Measurements from ENCODE around the gene CLSTN2.
"Not testable (repeated sequence)": the region's sequence is repeated elsewhere in the genome, so short reads cannot be mapped to it uniquely, and the experiment has no call there.

The CLSTN2 gene

DNA sequence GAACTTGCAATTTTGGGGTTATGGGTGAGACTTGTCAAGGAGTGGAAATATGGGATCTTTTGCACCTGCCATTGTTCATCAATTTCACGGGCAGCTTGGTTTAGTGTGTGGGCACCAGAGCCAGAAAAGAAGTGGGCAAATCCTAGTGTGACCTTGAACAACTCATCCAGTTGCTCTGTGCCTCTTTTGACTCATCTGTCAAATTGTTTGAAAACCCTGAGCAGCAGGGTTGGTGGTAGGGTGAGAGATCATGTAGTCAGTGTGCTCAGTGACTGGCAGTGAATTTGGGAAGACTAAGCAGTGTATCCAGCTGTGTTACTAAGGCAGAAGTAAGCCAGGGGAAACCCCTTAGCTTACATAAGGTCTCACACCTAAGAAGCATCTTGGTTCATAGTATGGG, 449.9 kb downstream of the CLSTN2 start:
- no peak for DNase-seq (ENCODE audit: low spot score)

GRCh38 chr3:140386357-140387100, 451.5 kb downstream of the CLSTN2 start:
- DNase-seq (ENCODE audit: low spot score), result no peak

DNA sequence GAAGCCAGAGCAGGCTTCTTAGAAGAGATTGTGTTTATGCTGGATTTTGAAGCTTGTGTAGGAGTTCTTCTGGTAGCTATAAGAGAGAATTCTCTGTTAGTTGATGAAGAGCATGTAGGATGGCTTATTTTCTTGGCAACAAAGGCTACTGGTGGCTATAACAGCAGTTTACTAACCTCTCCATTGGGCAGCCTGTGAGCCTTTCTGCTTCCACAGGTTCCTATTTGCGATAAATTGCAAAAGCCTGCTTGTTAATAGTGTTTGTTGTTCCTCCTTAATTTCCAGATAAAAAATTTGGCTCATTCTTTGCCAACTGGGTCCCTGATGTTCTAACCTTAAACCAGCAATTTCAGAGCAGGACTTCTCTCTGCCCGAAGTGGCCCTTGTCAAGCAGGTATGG, 452.3 kb downstream of the CLSTN2 start:
- no peak for DNase-seq (ENCODE audit: low spot score)

- DNase-seq (ENCODE audit: low spot score), result no peak
Measured at GRCh38 chr3:140388202-140388922, 453.4 kb downstream of the CLSTN2 start.

DNA sequence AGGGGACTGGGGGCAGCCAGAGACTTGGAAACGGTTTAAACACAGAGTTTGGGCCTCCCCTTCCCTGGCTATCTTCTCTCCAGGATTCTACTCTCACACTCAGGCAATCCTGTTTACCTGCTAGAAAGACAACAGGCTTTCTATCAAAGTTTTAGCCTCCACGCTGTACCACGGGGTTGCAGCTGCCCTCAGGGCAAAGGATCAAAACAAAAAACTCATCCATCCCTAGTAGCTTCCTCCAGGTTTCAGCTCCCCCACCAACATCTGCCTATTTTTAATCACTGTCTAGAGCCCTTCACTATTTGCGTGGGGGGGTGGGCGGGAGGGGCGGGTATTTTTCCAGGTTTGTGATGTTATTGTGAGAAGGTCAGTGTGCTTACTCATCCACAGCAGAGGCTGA, 456.1 kb downstream of the CLSTN2 start:
- DNase-seq (ENCODE audit: low spot score), result no peak

DNA sequence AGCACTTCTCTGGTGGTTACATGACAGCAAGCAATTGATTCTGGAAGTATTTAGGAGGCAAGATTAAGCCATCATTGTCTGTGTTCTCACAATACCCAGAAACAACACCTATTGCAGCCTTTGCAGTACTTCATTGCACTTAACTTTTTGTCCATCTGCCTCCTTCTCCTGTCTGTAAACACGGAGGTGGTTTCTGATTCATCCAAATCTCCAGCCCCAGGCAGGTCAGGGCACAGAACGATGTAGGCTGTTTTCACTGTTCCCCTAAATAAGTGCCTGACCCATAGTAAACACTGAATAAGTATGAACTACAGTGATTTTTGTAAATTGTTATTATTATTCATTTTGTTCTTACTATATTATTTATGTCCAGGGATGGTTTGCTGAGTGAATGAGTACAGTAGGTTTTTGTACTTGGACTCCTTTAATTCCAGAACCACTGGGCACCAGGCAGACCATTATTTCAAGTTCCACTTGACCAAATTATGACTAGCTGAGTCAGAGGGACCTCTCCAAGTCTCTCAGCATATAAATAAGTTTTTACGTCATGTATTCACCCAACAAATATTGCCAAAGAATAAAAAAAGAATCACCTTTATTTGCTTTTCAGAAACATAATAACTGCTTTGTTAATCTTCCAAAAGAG, 459.6 kb downstream of the CLSTN2 start:
- DNase-seq (ENCODE audit: low spot score), result no peak

DNA sequence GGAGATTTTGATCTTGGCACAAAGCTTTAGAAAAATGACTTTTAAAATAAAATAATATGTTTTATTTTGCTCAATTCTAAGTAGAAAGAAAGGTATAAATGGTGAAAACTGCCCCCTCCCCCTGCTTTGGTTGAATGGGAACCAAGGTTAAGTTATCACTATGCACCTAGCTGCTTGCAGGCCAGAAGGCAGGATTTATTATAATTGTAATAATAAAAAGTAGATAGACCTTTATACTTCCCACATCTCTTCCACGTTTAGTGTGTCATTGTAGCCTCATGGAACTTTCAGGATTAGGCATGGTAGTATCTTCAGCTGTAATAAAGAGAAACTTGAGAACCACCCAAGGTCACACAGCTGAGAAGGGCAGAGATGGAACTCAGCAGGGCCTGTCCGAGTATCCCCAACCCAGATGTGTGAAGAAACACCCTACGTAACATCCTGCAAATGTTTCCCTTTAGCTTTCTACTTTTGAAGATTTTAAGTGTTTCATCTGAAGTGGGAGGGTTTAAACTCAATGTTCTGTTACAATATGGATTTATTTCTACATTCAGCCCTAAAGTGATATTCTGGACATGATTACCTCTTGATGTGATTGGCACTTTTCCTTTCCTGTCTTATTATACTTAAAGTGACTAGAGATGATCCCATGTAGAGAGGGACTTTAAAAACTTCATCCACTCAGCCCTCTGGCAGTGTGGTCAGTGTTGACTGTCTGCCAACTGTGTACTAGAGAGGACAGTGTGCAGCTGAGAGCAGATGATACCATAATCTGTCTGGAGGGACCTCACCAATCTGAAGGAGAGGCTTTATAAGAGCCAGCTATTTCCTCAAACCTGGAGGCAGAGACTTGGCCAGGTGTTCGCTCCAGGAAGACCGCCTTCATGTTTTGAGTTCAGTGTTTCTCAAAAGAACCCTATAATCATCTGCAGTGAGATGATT, 460.4 kb downstream of the CLSTN2 start:
- DNase-seq (ENCODE audit: low spot score), result no peak

GRCh38 chr3:140396110-140396509, 461.1 kb downstream of the CLSTN2 start:
- DNase-seq (ENCODE audit: low spot score), result no peak

DNA sequence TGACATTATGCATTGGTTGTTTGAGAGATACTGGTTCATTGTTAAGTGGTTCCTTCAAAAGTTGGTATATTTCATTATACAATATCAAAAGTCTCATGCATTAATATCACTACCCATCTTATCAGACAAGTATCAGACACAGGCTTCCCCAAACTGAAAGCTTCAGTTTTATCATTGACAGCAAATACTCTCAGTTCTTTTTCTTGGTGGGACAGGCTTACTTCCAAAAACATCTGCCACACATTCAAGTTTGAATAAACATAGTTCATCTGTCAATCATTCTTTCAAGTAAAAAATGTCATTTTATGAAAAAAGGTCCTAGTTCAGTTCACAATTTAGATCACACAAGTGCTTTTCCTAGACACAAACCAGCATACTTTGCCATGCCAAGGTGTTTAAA, 462.9 kb downstream of the CLSTN2 start:
- DNase-seq (ENCODE audit: low spot score), result no peak

DNA sequence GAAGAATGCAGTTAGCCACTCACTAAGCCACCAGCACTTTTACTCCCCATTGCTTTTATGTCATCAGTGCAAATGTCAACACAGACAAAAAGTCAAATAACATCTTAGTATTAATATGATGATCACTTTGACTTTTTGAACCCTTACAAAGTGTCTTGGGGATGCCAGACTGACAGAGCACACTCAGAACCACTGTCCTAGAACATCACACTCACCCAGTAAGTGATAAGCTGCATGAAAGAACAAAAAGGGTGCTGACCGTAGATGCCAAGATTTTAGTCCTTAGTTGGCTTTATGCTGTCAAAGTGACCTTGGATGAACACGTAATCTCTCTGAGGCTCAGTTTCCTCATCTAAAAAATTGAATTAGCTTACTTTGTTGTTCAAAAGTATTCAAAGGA, 463.4 kb downstream of the CLSTN2 start:
- DNase-seq (ENCODE audit: low spot score), result no peak

GRCh38 chr3:140399871-140400270, 464.9 kb downstream of the CLSTN2 start:
- DNase-seq (ENCODE audit: low spot score), result no peak

DNA sequence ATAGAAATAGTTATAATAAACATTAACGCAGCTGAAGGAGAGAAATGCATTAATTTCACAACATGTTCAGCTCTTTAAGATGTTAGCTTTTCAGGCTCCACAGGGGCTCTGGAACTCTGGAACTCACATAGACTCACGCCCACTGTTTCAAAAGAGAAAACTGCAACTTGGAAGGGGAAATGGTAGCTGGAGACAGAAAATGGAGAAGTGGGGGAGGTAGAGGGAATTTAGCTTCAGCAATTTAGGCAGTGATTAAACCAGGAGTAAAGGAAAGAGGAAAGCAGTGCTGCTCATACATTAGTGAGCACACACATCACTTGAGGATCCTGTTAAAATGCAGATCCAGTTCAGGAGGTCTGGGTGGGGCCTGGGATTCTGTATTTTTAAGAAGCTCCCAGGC, 468.1 kb downstream of the CLSTN2 start:
- DNase-seq (ENCODE audit: low spot score), result no peak

DNA sequence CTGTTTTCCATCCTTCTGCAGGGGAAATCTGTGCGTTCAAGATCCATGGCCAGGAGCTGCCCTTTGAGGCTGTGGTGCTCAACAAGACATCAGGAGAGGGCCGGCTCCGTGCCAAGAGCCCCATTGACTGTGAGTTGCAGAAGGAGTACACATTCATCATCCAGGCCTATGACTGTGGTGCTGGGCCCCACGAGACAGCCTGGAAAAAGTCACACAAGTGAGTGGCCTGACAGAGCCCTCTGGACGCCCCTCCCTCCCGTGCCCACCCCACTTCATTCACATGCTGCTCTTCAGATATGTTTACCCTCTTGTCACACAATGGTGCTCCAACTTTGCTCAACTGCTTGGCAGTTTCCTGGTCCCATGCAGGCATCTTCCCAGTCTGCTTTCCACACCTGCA, 468.6 kb downstream of the CLSTN2 start:
- no peak for DNase-seq (ENCODE audit: low spot score)

DNA sequence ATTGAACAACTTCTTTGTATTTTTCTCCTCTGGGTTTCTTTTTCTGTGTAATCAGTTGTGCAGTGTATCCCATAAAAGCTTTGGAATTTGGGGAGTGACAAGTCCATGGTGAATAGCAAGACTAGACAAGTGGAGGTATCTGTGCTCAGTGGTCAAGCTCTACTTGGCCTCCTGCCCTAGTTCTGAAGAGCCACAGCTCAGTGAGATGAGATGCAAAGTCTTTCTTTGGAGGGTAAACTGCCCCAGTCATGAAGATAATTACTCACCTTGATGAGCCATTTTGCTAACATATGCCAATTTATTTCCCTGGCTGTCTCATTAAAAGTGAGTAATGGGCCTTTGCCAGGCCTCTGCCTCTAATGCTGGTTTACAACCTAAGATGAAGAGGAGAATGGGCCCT, 471.7 kb downstream of the CLSTN2 start:
- no peak for DNase-seq (ENCODE audit: low spot score)

- no peak for DNase-seq (ENCODE audit: low spot score)
Measured at GRCh38 chr3:140408252-140408651, 473.3 kb downstream of the CLSTN2 start.

- no peak for DNase-seq (ENCODE audit: low spot score)
Measured at GRCh38 chr3:140416666-140417065, 481.7 kb downstream of the CLSTN2 start.

DNA sequence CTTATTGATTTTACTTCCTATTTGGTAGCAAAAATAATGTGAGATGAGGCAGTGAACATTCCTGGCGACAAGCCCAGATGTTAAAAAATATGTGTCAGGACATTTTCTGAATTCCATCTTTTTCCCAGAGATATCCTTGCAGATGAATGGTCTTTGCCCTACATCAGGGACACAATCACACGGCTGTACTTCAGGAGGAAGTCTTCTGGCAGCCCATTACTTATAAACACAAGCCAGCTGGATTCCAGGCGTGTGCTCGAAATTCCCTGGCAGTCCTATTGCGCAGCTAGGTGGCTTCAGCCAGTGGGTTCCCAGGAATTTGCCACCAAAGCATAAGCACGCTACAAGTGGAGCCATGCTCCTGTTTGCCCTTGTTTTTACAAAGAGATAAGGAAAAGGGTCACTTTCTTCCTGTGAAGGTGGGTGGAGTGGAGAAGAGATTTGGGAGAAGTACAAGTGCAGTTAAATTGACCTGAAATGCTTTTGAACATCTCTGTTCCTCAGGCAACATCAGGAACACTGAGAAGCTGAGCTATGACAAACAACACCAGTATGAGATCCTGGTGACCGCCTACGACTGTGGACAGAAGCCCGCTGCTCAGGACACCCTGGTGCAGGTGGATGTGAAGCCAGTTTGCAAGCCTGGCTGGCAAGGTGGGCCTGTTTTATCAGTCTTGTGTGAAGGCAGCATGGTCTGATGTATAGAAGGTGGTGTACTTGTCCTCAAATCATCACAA, 485.8 kb downstream of the CLSTN2 start:
- DNase-seq (ENCODE audit: low spot score), result no peak

DNA sequence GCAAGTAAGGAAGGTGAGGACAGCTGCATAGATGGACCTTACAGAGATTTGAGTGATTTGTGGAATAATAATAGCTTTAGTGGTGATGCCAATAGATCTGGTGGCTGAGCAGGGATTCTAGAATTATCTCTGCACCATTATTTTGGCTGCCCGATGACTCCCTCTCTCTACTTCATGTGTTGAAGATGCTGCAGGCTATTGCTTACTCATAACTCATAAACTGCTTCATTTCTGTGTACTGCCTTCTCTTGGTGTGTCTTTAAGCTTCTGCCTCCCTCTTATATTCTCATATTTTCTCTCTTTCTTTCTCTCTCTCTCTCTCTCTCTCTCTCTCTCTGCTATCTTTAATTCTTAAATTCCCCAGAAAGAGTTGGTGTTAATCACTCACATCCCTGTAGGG, 486.9 kb downstream of the CLSTN2 start:
- no peak for DNase-seq (ENCODE audit: low spot score)

DNA sequence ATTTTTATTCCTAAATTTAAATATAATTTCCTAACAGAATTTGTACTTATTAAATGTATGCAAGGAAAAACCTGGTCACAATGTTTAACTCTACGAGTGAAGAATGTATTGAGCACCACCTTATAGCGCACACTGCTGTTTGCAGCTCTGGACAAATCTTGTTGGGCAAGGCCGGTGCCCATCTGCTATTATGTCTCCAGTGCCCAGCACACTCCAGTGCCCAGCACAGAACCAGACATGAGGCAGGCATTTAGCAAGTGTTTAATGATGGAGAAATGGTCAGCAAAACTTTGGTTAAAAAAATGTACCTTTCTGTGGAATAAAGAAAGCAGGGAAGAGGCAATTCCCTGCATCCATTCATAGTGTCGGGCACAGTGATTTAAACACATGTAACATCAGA, 488.2 kb downstream of the CLSTN2 start:
- DNase-seq (ENCODE audit: low spot score), result no peak

- DNase-seq (ENCODE audit: low spot score), result not testable (repeated sequence)
Measured at GRCh38 chr3:140423574-140423973, 488.6 kb downstream of the CLSTN2 start.

GRCh38 chr3:140424211-140424610, 489.2 kb downstream of the CLSTN2 start:
- no peak for DNase-seq (ENCODE audit: low spot score)

Measured in CD4-positive, alpha-beta T cell treated with Interleukin-6 at 100 ng/mL for 8 hours (primary cell).